Measurements from ENCODE around the gene RNF186.

DNA sequence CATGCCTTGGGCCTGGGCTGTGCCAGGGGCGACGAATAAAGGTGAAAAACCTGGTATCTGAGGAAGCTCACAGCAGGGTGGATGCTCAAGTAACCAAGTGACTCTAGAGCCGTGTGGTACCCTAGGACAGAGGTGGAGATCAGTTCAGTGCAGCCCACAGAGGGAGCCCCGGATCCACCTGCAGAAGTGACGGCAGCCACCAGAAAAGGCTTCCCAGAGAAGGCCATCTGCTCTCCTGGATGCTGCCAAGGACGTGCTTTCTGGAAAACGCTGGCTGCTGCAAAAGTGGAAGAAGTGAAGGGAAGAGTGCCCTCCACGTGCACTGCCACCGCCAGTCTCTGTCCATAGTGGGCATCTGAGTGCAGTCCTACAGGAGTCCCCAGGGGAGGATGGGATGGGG lies 43.0 kb downstream of the RNF186 start:
- TF ChIP-seq, protein P1, sequence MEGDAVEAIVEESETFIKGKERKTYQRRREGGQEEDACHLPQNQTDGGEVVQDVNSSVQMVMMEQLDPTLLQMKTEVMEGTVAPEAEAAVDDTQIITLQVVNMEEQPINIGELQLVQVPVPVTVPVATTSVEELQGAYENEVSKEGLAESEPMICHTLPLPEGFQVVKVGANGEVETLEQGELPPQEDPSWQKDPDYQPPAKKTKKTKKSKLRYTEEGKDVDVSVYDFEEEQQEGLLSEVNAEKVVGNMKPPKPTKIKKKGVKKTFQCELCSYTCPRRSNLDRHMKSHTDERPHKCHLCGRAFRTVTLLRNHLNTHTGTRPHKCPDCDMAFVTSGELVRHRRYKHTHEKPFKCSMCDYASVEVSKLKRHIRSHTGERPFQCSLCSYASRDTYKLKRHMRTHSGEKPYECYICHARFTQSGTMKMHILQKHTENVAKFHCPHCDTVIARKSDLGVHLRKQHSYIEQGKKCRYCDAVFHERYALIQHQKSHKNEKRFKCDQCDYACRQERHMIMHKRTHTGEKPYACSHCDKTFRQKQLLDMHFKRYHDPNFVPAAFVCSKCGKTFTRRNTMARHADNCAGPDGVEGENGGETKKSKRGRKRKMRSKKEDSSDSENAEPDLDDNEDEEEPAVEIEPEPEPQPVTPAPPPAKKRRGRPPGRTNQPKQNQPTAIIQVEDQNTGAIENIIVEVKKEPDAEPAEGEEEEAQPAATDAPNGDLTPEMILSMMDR (IDR thresholded peaks at IDR 0.05; ENCODE audit: insufficient read depth, low read length) = no peak
- no peak for TF ChIP-seq POLR2AphosphoS5 (IDR thresholded peaks at IDR 0.05; ENCODE audit: low read depth)
- TF ChIP-seq GABPA (IDR thresholded peaks at IDR 0.05; ENCODE audit: low read depth) = no peak
- TF ChIP-seq SPI1 (IDR thresholded peaks at IDR 0.05; ENCODE audit: borderline replicate concordance, low read depth) = no peak

All from HL-60 (cell line).